ENCODE results near the gene CYP24A1.

Gene CYP24A1

GRCh38 chr20:54172856-54173652 lies 732 bp downstream of the CYP24A1 start:
- TF ChIP-seq CTCF (IDR thresholded peaks at IDR 0.05; ENCODE audit: low read depth, low read length): no peak
- DNase-seq: no peak
- Histone ChIP-seq H3K9me3 (no peaks in the 10 kb centered on the region; the same call in 1 of the 2 replicates), H3K4me3 (ENCODE audit: low read depth, low read length) (no peak overlapping the region), H3K36me3 (no peaks in the 10 kb centered on the region), H3K27me3 (peaks cover 88% of the 10 kb centered on the region), H3K4me1 (no peaks in the 10 kb centered on the region)

- Histone ChIP-seq H3K27me3 (peaks cover 89% of the 10 kb centered on the region), H3K4me1 (no peaks in the 10 kb centered on the region), H3K36me3 (no peaks in the 10 kb centered on the region), H3K9me3 (no peaks in the 10 kb centered on the region; the same call in 1 of the 2 replicates), H3K4me3 (ENCODE audit: low read depth, low read length) (no peak overlapping the region)
- no peak for DNase-seq
- TF ChIP-seq CTCF (IDR thresholded peaks at IDR 0.05; ENCODE audit: low read depth, low read length): no peak
Observed at GRCh38 chr20:54172532-54172855, 1.3 kb downstream of the CYP24A1 start.

GRCh38 chr20:54170963-54171362 lies 2.8 kb downstream of the CYP24A1 start:
- H3K27me3 ChIP-seq: peaks cover 94% of the 10 kb centered on the region
- no peaks in the 10 kb centered on the region; the same call in 1 of the 2 replicates for H3K9me3 ChIP-seq
- H3K4me3 ChIP-seq (ENCODE audit: low read depth, low read length): no peak overlapping the region
- TF ChIP-seq CTCF (IDR thresholded peaks at IDR 0.05; ENCODE audit: low read depth, low read length): no peak
- no peak for DNase-seq
- H3K36me3 ChIP-seq: no peaks in the 10 kb centered on the region
- H3K4me1 ChIP-seq: no peaks in the 10 kb centered on the region

GRCh38 chr20:54170026-54170471 lies 3.7 kb downstream of the CYP24A1 start:
- DNase-seq: no peak
- H3K4me3 ChIP-seq (ENCODE audit: low read depth, low read length): no peak overlapping the region
- no peaks in the 10 kb centered on the region for H3K4me1 ChIP-seq
- peaks cover 96% of the 10 kb centered on the region for H3K27me3 ChIP-seq
- no peaks in the 10 kb centered on the region; the same call in 1 of the 2 replicates for H3K9me3 ChIP-seq
- no peaks in the 10 kb centered on the region for H3K36me3 ChIP-seq
- no peak for TF ChIP-seq CTCF (IDR thresholded peaks at IDR 0.05; ENCODE audit: low read depth, low read length)

GRCh38 chr20:54168961-54169862 lies 4.6 kb downstream of the CYP24A1 start:
- no peaks in the 10 kb centered on the region for H3K4me1 ChIP-seq
- no peak overlapping the region for H3K4me3 ChIP-seq (ENCODE audit: low read depth, low read length)
- H3K36me3 ChIP-seq: no peaks in the 10 kb centered on the region
- TF ChIP-seq CTCF (IDR thresholded peaks at IDR 0.05; ENCODE audit: low read depth, low read length): no peak
- H3K27me3 ChIP-seq: peaks cover 94% of the 10 kb centered on the region
- DNase-seq: no peak
- no peaks in the 10 kb centered on the region; the same call in 1 of the 2 replicates for H3K9me3 ChIP-seq

Measured in BE2C (cell line).